ACHN (cell line): ENCODE measurements around the gene RAD51AP2.
A peak's percentile ranks its signal among the peaks of the same experiment; 100 is the strongest.
"Not testable (repeated sequence)": the region's sequence is repeated elsewhere in the genome, so short reads cannot be mapped to it uniquely, and the experiment has no call there.

Source experiments
- DNase-seq: peaks from one replicate; pipeline ENCODE4 v3.0.0-alpha.2; 2015
- in situ Hi-C: cut with HindIII; loops from 2 replicates; pipeline ENCODE4 v1.10.0; 2017; ENCODE audit warnings: low sequenced_read_pairs, low pct_ligation_motif_present, low pct_unique_long_range_greater_than_20kb

The RAD51AP2 gene

GRCh38 chr2:17518212-17519154 lies at the start of gene RAD51AP2:
RAD51AP2 (minus strand) TSS chr2:17518440; CDS start chr2:17518415, 25 bp downstream.
- in situ Hi-C loops = no loop called here
- peak; percentile 61 for DNase-seq

GRCh38 chr2:17565726-17566125 lies 47.5 kb upstream of the RAD51AP2 start:
- DNase-seq, in situ Hi-C loops: not testable (repeated sequence)

- in situ Hi-C loops = no loop called here
- DNase-seq = no peak
Measured at GRCh38 chr2:17558878-17559277, 40.6 kb upstream of the RAD51AP2 start.

- in situ Hi-C loops = no loop called here
- DNase-seq = no peak
Measured at GRCh38 chr2:17558053-17558452, 39.8 kb upstream of the RAD51AP2 start.

- in situ Hi-C loops = no loop called here
- DNase-seq = no peak
Measured at GRCh38 chr2:17557596-17557995, 39.4 kb upstream of the RAD51AP2 start.

GRCh38 chr2:17555150-17555549 lies 36.9 kb upstream of the RAD51AP2 start:
- no peak for DNase-seq
- in situ Hi-C loops = no loop called here

GRCh38 chr2:17550907-17551306 lies 32.7 kb upstream of the RAD51AP2 start:
- DNase-seq = no peak
- in situ Hi-C loops = no loop called here

- in situ Hi-C loops = no loop called here
- no peak for DNase-seq
Measured at GRCh38 chr2:17547737-17548136, 29.5 kb upstream of the RAD51AP2 start.

- in situ Hi-C loops = no loop called here
- DNase-seq = no peak
Measured at GRCh38 chr2:17547237-17547636, 29.0 kb upstream of the RAD51AP2 start.

GRCh38 chr2:17545680-17546613 lies 27.7 kb upstream of the RAD51AP2 start:
- DNase-seq = no peak
- in situ Hi-C loops = no loop called here

- DNase-seq = no peak
- in situ Hi-C loops = no loop called here
Measured at GRCh38 chr2:17544256-17544655, 26.0 kb upstream of the RAD51AP2 start.

- in situ Hi-C loops = no loop called here
Measured at GRCh38 chr2:17543848-17544247, 25.6 kb upstream of the RAD51AP2 start.

GRCh38 chr2:17543131-17543660 lies 25.0 kb upstream of the RAD51AP2 start:
- DNase-seq = no peak
- in situ Hi-C loops = no loop called here

More at GRCh38 chr2:17543848-17544247, 25.6 kb upstream of the RAD51AP2 start:
- no peak for DNase-seq

- DNase-seq = no peak
- in situ Hi-C loops = no loop called here
Measured at GRCh38 chr2:17542471-17542870, 24.2 kb upstream of the RAD51AP2 start.

GRCh38 chr2:17541531-17541950 lies 23.3 kb upstream of the RAD51AP2 start:
- no peak for DNase-seq
- in situ Hi-C loops = no loop called here

- no peak for DNase-seq
- in situ Hi-C loops = no loop called here
Measured at GRCh38 chr2:17540813-17541530, 22.7 kb upstream of the RAD51AP2 start.

GRCh38 chr2:17540093-17540812 lies 22.0 kb upstream of the RAD51AP2 start, which contains the start of gene VSNL1:
VSNL1 (plus strand) TSS chr2:17540696; CDS start chr2:17592075, 51,379 bp downstream.
- no peak for DNase-seq
- in situ Hi-C loops = no loop called here
